Activated B cell treated with CpG ODN at 0.5 μM for 24 hours (primary cell): ENCODE results near the gene FLNC. TPM values are rescaled to one million over a fixed set of nuclear protein-coding genes. Genes with fewer than 3 reads are reported as not detected.

ENCODE experiments used
- ATAC-seq: fragments of 200-7000 bp; cut with Tn5 transposase; one replicate; pipeline ENCODE4 v1.10.0; 2021; ENCODE audit warnings: low read depth, mild to moderate bottlenecking, moderate library complexity
- CTCF ChIA-PET: fragments of 350-600 bp; sonication (Branson Sonifier 250); formaldehyde crosslinking; loops from one replicate; lab custom pipeline; 2021; ENCODE audit warnings: antibody characterized with exemption; lab: Charles Lee
- POLR2A ChIA-PET: fragments of 350-600 bp; sonication (Branson Sonifier 250); formaldehyde crosslinking; loops from one replicate; lab custom pipeline; 2021; ENCODE audit warnings: antibody characterized with exemption; lab: Charles Lee
- DNase-seq: peaks from one replicate; pipeline ENCODE4 v3.0.0; 2022
- H3K27ac Mint-ChIP-seq: one replicate; pipeline ENCODE4 v1.8.0; 2020; ENCODE audit warnings: mixed read lengths
- H3K27me3 Mint-ChIP-seq: one replicate; pipeline ENCODE4 v1.8.0; 2021; ENCODE audit warnings: mixed read lengths
- H3K36me3 Mint-ChIP-seq: one replicate; pipeline ENCODE4 v1.8.0; 2021; ENCODE audit warnings: low read depth, mixed read lengths
- H3K4me1 Mint-ChIP-seq: one replicate; pipeline ENCODE4 v1.8.0; 2021; ENCODE audit warnings: mixed read lengths
- H3K4me3 Mint-ChIP-seq: one replicate; pipeline ENCODE4 v1.8.0; 2020; ENCODE audit warnings: mild to moderate bottlenecking, mixed read lengths
- H3K9me3 Mint-ChIP-seq: one replicate; pipeline ENCODE4 v1.8.0; 2020; ENCODE audit warnings: mixed read lengths
- intact Hi-C: fragments of 100-400 bp; cut with micrococcal nuclease; formaldehyde crosslinking; loops from one replicate; pipeline ENCODE4 v1.15.1; 2024
- total RNA-seq: library from RNA; stranded (reverse); gene quantifications from 2 replicates; pipeline ENCODE4 v1.2.3, GENCODE V29; 2022
- TF ChIP-seq, protein P1 (sequence below): fragments of 200-600 bp; IDR thresholded peaks from one replicate; pipeline ENCODE4 v1.8.0; 2022; ENCODE audit warnings: antibody characterized with exemption, mild to moderate bottlenecking

Gene FLNC
- total RNA-seq, 1 donor from 2014 or later = not detected

DNA sequence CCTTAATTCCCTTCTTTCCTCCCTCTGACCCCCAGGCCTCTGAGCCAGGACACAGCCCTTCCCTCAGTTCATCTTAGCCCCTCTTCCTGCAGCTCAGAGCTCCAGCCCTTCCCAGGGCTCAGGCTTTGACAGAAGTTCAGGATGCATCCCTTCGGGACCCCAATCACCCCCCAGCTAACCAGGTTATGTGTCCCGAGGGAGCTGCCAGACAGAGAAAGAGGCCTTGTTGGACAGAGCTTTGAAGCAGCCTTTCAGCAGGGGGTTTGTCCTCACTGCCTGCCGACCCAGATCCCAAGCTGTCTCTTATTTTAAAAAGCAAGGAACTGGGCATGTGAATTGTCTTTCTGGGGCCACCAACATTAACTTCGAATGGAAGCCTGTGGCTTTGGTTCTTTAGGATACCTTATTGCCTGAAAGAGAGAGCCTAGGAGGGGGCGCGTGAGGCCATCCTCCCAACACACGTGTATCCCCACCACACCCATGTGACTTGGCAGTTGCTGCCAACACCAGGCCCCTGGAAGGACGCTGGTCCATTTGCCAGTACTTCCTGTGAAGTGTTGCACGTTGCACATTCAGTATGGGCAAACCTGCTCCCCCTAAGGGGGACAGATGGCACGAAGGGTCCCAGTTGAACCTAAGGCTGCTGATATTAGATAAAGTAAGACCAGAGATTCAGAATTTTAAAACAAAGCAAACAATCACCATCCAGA, 37.6 kb upstream of the FLNC start:
- intact Hi-C loops = loop anchor here (5.0 kb wide), 1 partner anchor 145 kb away; the partner anchor contains the start of gene IRF5
- Mint-ChIP-seq H3K36me3 (no peaks in the 10 kb centered on the region), H3K4me1 (peaks cover 10% of the 10 kb centered on the region), H3K27me3 (no peaks in the 10 kb centered on the region), H3K4me3 (peak overlapping the region; percentile 55), H3K27ac (no peak overlapping the region), H3K9me3 (no peaks in the 10 kb centered on the region)
- ChIA-PET CTCF (no interaction called here), POLR2A (no interaction called here)
- ATAC-seq (no peak), DNase-seq (no peak)
- TF ChIP-seq, protein P1, sequence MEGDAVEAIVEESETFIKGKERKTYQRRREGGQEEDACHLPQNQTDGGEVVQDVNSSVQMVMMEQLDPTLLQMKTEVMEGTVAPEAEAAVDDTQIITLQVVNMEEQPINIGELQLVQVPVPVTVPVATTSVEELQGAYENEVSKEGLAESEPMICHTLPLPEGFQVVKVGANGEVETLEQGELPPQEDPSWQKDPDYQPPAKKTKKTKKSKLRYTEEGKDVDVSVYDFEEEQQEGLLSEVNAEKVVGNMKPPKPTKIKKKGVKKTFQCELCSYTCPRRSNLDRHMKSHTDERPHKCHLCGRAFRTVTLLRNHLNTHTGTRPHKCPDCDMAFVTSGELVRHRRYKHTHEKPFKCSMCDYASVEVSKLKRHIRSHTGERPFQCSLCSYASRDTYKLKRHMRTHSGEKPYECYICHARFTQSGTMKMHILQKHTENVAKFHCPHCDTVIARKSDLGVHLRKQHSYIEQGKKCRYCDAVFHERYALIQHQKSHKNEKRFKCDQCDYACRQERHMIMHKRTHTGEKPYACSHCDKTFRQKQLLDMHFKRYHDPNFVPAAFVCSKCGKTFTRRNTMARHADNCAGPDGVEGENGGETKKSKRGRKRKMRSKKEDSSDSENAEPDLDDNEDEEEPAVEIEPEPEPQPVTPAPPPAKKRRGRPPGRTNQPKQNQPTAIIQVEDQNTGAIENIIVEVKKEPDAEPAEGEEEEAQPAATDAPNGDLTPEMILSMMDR = no peak

DNA sequence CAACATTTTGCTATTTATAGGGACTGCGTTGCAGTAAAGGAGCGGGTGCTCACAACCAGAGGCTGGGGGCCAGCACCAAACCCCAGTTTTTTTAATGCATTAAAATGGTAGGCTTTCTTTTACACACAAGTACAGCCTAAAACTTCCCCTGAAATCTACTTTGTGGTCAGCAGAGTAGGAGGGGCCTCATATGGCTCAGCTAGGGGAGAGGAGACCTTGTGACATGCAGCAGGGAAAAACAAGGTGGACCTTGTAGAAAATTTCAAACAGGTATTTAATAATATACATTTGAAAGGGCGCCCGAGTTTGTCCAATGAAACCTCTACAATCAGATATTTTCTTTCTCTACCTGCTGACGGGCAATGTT, 37.0 kb upstream of the FLNC start:
- Mint-ChIP-seq H3K4me3 (no peak overlapping the region), H3K36me3 (no peaks in the 10 kb centered on the region)

DNA sequence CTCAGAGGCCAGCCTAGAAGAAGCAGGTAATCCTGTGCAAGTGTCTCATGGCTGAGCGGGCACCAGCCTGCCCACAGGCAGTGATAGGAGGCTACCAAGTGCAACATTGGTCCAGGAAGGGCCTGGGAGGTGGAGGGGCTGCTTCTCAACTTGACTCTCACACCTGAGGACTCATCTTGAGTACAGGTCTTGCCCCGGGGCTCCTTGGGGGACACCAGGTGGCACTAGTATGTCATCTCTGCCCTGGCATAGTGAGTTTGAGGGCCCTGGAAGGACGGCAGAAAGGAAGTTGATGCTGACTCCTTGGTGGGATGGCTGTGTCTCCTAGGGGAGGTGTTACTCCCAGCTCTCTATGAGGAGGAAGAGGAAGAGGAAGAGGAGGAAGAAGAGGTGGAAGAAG, 36.2 kb upstream of the FLNC start:
- Mint-ChIP-seq H3K4me1 (peaks cover 10% of the 10 kb centered on the region), H3K27ac (no peak overlapping the region), H3K36me3 (no peaks in the 10 kb centered on the region), H3K27me3 (no peaks in the 10 kb centered on the region), H3K4me3 (no peak overlapping the region), H3K9me3 (no peaks in the 10 kb centered on the region)
- intact Hi-C loops = loop anchor here (1.0 to 5.0 kb wide), 2 partner anchors 89 to 143 kb away; partner anchors contain the start of gene IRF5
- CTCF ChIA-PET = no interaction called here
- POLR2A ChIA-PET = no interaction called here
- TF ChIP-seq, protein P1 = no peak
- ATAC-seq (no peak), DNase-seq (no peak)

More for the DNA sequence above, 37.0 kb upstream of the FLNC start:
- TF ChIP-seq, protein P1 = no peak
- H3K27me3 Mint-ChIP-seq = no peaks in the 10 kb centered on the region
- POLR2A ChIA-PET = no interaction called here
- peaks cover 10% of the 10 kb centered on the region for H3K4me1 Mint-ChIP-seq
- ATAC-seq (no peak), DNase-seq (no peak)
- H3K9me3 Mint-ChIP-seq = no peaks in the 10 kb centered on the region
- no peak overlapping the region for H3K27ac Mint-ChIP-seq
- intact Hi-C loops = loop anchor here (5.0 kb wide), 1 partner anchor 144 kb away; the partner anchor contains the start of gene IRF5
- CTCF ChIA-PET = no interaction called here

DNA sequence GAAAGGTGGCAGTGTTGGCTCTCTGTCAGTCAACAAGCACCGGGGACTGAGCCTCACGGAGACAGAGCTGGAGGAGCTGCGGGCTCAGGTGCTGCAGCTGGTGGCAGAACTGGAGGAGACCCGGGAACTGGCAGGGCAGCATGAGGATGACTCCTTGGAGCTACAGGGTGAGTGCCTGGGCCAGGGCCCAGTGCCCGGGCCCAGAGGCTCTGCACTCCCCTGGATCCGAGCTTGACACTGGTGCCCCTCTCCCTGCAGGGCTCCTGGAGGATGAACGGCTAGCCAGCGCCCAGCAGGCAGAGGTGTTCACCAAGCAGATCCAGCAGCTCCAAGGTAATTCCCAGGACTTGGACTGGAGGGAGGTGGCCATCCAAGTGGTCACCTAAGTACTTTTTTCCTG, 35.8 kb upstream of the FLNC start:
- POLR2A ChIA-PET = no interaction called here
- Mint-ChIP-seq H3K4me1 (peaks cover 10% of the 10 kb centered on the region), H3K27me3 (no peaks in the 10 kb centered on the region), H3K27ac (no peak overlapping the region), H3K36me3 (no peaks in the 10 kb centered on the region), H3K4me3 (no peak overlapping the region), H3K9me3 (no peaks in the 10 kb centered on the region)
- CTCF ChIA-PET = no interaction called here
- TF ChIP-seq, protein P1 = no peak
- ATAC-seq (no peak), DNase-seq (no peak)
- intact Hi-C loops = loop anchor here (1.0 to 5.0 kb wide), 2 partner anchors 89 to 143 kb away; partner anchors contain the start of gene IRF5

DNA sequence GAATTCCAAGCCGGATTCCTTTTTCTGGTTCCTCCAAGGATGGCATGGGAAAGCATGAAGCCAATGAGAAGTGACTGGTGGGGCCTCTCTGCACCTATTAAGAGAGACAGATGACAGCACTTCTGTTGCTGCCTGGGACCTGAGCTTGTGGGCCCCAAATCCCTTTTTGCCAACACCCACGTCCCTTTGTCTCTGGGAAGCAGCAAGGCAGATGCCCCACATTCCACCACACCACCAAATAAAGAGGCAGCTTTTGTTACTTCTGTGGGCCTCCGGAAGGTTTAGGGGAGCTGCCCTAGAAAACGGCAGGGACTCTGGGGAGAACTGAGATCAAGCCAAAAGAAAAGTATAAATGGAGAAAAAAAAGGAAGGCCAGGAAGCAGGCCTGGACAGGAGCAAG, 35.1 kb upstream of the FLNC start:
- H3K9me3 Mint-ChIP-seq = no peaks in the 10 kb centered on the region
- H3K4me1 Mint-ChIP-seq = peaks cover 8% of the 10 kb centered on the region
- POLR2A ChIA-PET = no interaction called here
- H3K27ac Mint-ChIP-seq = no peak overlapping the region
- intact Hi-C loops = no loop called here
- H3K27me3 Mint-ChIP-seq = no peaks in the 10 kb centered on the region
- no peak overlapping the region for H3K4me3 Mint-ChIP-seq
- TF ChIP-seq, protein P1 = no peak
- no peak for ATAC-seq
- DNase-seq = no peak
- CTCF ChIA-PET = no interaction called here
- H3K36me3 Mint-ChIP-seq = no peaks in the 10 kb centered on the region
